GM12878 (cell line): ENCODE results near the gene LSM3.

ENCODE experiments used
- KLF5 ChIP-seq: fragments of 450-650 bp; IDR thresholded peaks from 2 replicates; pipeline ENCODE4 v1.6.1; 2014; ENCODE audit warnings: mild to moderate bottlenecking; ENCODE audit not compliant: partially characterized antibody
- TARDBP ChIP-seq: IDR thresholded peaks from 2 replicates; pipeline ENCODE4 v1.6.1; 2016; ENCODE audit warnings: borderline replicate concordance
- ZNF207 ChIP-seq: fragments of 450-650 bp; IDR thresholded peaks from 2 replicates; pipeline ENCODE4 v1.6.1; 2014; ENCODE audit warnings: antibody characterized with exemption, mild to moderate bottlenecking, borderline replicate concordance
- TF ChIP-seq, protein P1 (sequence below), 3 experiments: IDR thresholded peaks in 2 of 3; conservative IDR thresholded peaks in 1 of 3; 2 replicates each; pipeline ENCODE4 v1.5.1; 2011; ENCODE audit warnings: low read depth in 3 of 3, low read length in 3 of 3, mild to moderate bottlenecking in 3 of 3, control low read depth in 2 of 3, moderate library complexity in 2 of 3, inconsistent platforms in 1 of 3, mixed read lengths in 1 of 3; ENCODE audit not compliant: control insufficient read depth in 2 of 3, insufficient read depth in 1 of 3; ENCODE audit errors: extremely low read depth in 1 of 3
- TF ChIP-seq, protein P2 (sequence below): fragments of 450-650 bp; conservative IDR thresholded peaks from 2 replicates; pipeline ENCODE4 v1.6.1; 2017; ENCODE audit warnings: mild to moderate bottlenecking, moderate library complexity

DNA sequence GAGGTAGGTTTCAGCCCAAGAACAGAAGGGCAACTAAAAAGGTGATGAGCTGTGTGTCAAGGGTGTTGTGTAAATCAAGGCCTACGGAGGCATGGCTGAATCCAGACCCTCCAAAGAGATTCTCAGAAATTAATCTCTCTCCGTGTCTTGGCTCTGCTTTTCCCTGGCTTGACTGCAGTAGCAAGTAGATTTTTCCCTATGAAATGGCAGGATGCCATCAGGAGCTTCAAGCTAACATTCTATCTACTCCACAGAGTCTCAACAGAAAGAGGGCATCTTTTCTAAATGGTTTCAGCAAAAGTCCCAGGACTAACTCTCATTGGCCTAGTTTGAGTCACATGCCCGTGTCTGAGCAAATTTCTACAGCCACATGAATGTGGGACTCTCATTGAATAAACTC is 58.3 kb downstream of the LSM3 start:
- TF ChIP-seq KLF5 (no peak), TARDBP (no peak), ZNF207 (no peak)
- TF ChIP-seq, protein P1, sequence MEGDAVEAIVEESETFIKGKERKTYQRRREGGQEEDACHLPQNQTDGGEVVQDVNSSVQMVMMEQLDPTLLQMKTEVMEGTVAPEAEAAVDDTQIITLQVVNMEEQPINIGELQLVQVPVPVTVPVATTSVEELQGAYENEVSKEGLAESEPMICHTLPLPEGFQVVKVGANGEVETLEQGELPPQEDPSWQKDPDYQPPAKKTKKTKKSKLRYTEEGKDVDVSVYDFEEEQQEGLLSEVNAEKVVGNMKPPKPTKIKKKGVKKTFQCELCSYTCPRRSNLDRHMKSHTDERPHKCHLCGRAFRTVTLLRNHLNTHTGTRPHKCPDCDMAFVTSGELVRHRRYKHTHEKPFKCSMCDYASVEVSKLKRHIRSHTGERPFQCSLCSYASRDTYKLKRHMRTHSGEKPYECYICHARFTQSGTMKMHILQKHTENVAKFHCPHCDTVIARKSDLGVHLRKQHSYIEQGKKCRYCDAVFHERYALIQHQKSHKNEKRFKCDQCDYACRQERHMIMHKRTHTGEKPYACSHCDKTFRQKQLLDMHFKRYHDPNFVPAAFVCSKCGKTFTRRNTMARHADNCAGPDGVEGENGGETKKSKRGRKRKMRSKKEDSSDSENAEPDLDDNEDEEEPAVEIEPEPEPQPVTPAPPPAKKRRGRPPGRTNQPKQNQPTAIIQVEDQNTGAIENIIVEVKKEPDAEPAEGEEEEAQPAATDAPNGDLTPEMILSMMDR (IDR thresholded peaks at IDR 0.05 in 2 of 3, conservative IDR thresholded peaks at IDR 0.05 in 1 of 3; ENCODE audit: control insufficient read depth in 2 of 3, extremely low read depth in 1 of 3, insufficient read depth in 1 of 3, low read depth in 3 of 3, low read length in 3 of 3) = no peak
- TF ChIP-seq, protein P2, sequence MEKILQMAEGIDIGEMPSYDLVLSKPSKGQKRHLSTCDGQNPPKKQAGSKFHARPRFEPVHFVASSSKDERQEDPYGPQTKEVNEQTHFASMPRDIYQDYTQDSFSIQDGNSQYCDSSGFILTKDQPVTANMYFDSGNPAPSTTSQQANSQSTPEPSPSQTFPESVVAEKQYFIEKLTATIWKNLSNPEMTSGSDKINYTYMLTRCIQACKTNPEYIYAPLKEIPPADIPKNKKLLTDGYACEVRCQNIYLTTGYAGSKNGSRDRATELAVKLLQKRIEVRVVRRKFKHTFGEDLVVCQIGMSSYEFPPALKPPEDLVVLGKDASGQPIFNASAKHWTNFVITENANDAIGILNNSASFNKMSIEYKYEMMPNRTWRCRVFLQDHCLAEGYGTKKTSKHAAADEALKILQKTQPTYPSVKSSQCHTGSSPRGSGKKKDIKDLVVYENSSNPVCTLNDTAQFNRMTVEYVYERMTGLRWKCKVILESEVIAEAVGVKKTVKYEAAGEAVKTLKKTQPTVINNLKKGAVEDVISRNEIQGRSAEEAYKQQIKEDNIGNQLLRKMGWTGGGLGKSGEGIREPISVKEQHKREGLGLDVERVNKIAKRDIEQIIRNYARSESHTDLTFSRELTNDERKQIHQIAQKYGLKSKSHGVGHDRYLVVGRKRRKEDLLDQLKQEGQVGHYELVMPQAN = no peak
